Left forelimb (tissue), 1 donor: ENCODE measurements around the gene SFXN5.
"Not testable (repeated sequence)": the region's sequence is repeated elsewhere in the genome, so short reads cannot be mapped to it uniquely, and the experiment has no call there.

ENCODE experiments used
- DNase-seq: peaks from one replicate; pipeline ENCODE4 v3.0.0-alpha.2; 2018; ENCODE audit warnings: low spot score

Gene SFXN5

DNA sequence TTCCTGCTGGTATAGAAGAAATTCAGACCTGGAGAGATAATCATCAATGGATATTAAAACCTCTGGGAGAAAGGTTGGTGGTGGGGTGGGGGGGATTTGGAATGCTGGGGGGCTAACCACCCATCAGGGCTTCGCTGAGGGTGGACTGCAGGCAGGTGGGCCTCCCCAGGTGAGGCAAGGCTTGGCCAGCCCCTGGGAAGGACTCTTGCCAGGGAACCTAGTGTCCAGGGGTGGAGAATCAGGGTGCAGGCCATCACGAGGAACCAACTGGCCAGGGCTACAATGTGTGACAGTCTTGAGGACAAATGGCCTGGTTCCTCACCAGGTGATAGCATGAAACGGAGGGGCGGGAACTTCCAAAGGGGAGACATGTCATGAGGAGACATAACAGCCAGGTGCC is 29.4 kb upstream of the SFXN5 start:
- DNase-seq: no peak

GRCh38 chr2:73099486-73099885 is 28.0 kb upstream of the SFXN5 start:
- no peak for DNase-seq

- DNase-seq: no peak
Observed at GRCh38 chr2:73095910-73096309, 24.4 kb upstream of the SFXN5 start.

- not testable (repeated sequence) for DNase-seq
Observed at GRCh38 chr2:73093601-73094218, 22.2 kb upstream of the SFXN5 start.

- no peak for DNase-seq
Observed at GRCh38 chr2:73092146-73092783, 20.8 kb upstream of the SFXN5 start.

DNA sequence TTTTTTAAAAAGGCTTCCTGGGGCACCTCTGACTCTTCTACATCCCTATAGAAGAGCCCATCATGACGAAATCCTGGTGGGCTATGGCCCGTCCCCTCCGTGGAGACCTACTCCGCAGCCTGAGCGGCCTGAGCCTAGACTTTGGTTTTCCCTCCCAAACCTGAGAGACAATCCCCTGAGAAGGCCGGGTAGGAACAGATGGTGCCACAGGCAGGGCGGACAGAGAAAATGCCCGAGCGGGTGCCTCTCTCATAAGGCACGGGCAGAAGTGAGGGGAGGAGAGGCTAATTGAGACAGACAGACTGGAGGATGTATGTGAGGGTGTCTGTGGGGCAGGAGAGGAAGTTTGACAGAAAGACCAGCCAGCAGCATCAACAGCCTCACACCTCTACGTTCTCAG is 20.2 kb upstream of the SFXN5 start:
- no peak for DNase-seq

DNA sequence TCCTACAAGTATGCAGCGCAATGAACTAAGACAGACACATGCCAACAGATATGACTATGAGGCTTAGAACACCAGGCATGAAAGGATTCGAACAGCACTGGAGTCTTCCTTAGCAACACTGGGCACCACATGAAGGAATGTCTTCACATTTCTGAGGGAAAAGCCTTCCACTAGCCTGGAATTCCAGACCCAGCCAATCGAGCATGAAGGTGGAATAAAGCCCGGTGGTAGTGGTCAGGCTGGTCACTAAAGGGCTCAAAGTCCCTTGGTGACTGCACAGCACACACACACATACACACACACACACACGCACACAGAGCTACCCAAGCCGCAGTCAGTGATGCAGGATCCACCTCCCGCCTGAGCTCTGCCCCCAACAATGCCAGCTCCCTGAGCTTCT is 19.7 kb upstream of the SFXN5 start:
- DNase-seq: no peak

GRCh38 chr2:73089270-73090030 is 17.9 kb upstream of the SFXN5 start:
- no peak for DNase-seq

DNA sequence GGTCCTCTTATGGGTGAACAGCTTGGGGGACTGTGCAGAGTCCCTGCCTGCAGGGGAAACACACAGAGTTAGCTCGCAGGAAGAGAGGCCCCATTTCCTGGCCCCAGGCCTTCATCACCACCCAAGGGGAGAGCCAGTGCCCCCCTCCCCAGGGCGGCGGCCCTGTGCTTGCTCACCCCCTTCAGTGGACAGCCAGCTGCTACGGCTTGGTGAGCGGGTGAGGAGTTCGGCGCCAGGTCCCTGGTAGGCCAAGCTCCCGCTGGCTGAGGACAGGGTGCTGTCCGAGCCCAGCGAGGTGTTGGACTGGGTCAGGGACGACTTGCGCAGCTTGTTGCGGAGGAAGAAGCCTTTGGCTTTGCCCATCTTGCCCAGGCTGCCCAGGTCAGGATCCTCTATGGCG is 17.2 kb upstream of the SFXN5 start:
- DNase-seq: no peak

DNA sequence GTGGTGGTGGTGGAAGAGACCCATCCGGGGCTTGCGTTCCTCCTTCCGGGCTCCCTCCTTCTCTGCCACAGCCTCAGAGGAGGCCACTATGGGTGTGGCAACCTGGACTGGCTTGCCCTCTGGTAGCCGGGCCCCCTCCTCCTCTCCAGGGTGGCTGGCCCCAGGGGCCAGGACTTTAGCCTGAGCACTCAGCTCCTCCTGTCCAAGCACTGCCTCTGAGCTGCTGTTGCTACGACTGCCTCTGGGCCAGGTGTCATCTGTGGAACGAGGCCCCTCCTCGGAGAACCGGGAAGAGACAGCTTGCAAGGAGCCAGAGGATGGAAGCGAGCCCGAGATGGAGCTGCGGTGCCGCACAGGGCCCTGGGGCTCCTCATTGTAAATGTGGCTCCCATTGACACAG is 16.7 kb upstream of the SFXN5 start:
- no peak for DNase-seq

GRCh38 chr2:73087311-73087710 is 15.8 kb upstream of the SFXN5 start:
- no peak for DNase-seq

GRCh38 chr2:73085691-73086090 is 14.2 kb upstream of the SFXN5 start:
- peak; percentile 78 for DNase-seq

DNA sequence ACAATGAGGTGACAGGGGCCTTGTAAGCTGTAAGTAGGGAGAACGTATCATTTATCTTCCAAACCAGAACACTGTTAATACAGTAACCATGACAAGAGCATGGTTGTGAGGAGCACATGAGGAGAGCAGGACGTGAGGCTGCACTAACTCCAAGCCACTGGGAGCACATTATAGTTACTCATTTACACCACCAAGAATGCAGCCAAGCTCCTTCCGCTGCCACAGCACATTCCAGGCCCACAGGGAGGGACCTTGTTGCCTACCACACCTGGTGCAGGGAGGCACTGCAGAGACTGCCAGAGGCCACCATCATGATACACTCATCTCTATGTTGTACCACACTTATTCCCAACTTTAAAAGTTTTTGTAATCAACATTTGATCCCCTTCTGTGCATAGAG is 13.5 kb upstream of the SFXN5 start:
- DNase-seq: no peak

DNA sequence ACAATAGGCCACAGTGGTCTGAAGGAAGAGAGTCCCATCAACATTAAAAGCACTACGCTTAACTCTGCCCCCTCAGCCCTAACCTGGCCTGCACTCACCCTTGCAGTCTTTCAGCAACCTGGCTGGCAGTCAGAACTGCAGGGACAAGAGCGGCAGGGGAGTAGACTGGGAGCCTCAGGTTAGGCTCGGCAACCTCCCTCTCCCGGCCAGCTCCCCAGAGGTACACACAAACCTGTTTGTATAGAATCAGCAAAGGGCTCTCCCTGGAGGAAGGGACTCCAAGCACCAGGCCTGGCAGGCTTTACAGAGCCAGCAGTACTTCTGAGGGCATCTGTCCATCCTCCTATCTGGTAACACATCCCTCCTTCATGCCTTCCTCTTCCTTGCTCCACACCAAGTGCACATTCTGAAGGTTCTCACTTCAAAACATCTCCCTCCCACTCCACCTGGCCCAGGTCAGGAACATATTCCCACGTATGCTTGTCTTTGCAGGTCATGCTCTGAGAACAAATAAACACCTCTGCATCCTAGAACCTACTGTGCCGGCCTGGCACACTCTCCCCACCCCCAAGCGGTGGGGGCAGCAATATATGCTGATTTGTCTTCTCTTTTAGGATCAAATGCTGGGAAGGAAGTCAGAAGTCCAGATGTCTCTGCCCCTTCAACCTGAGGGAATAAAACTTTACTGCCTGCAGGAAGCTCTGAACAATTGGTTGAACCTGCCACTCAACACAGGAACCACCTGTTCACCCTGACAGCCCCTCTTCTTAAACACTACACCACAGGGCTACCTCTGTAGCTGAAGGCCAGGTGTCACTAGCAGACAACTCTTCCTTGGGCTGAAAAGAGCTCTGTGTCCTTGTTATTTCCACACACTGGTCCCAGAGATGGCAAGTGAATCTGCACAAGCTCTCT is 12.6 kb upstream of the SFXN5 start:
- DNase-seq: no peak

DNA sequence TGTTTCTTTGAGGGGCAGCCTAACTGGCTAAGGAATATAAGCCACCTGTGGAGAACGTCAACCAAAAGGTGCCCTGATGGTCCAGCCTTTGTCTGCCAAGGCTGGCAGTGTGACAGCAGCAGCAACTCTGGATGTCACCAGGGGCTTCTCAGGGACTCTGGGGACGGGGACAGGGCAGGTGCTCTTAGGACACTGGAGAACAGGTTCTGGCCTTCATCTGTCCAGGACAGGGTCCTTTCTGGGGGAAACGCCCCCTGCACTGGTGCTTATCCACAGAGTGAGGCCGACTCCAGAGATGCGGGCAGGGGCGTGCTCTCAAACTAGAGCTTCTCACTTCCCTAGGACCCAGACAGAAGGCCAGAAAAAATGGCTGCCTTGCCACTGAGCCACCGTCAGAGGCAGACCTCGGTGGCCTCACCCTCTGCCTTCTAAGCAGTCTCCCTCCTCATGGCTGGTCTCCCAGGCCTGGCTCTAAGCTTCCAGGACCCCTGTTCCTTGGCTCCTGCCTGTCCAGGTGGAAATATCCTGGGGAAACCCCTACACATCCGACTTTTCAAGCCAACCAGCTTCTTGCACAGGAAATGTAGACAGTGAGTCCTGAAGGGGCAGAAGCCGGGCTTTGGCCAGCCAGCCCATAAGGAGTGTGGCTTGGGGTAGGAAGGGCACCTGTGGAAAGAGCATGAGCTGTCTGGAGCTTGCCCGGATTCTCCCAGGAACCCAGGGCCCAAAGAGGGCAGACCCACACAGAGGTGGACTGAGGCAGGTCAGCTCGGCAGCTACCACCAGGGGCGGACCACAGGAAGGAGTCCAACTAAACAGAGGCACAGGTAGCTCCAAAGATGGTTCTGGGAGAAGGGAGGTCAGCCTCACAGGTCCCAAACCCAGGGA is 11.3 kb upstream of the SFXN5 start:
- no peak for DNase-seq

- DNase-seq: no peak
Observed at GRCh38 chr2:73081181-73081671, 9.7 kb upstream of the SFXN5 start.

- no peak for DNase-seq
Observed at GRCh38 chr2:73080321-73081131, 9.0 kb upstream of the SFXN5 start.

DNA sequence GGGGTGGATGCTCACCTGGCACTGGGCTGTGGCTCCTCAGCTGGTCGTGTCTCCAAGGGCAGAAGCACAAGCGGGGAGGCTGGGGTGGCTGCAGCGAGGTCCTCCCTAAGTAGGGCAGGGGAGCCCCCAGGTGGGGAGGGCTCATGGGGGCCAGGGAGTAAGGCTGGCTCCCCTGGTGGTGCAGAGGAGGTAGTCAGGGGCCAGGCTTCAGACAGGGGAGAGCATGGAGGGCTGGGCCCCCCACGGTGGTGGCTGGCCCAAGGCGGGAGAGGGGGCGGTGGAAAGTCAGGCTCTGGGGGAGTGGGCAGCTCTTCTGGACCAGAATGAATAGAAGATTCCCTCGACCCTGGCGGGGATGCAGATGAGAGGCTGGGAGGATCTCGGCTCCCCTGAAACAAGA is 8.1 kb upstream of the SFXN5 start:
- no peak for DNase-seq

DNA sequence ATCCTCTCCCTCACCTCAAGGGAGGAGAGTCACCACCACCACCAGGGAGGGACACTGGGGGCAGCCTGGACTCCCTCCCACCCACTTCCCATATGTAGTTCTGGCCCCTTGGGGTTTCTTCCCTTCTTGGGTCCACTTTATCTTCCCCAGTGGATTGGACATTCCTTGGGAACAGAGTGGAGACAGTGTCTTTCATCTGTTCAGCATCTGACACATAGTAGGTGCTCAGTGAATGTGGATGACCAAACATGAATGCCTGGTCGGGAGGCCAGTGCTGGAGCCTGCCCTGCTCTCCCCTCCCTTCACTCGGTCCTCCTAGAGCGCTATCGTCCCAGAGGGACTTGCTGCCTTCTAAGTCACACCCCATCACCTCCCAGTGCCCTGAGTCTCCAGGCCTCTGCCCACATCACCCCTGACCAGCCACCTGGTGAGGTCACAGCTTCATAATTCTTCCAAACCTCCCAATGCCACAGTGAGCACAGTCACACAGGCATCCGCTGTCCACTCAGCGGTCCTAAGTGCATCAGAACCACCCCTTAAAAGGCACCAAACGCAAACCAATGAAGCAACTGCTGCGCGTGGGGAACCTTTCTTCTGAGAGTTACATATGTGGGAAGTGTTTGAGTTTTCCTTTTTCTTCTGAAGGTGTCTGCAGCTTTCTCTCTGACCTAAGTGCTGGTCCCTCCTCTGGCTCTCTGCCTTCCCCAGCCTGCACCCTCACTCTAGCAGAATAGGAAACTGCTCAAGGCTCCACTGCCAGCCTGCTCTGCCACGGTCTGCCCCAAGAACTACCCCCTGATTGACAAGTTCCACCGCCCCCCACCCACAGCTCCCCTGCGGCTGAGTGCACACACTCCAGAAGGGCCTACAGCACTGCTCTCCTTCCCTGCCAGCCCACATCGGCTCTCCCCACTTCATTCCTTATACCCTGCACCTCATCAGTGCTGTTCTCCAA is 7.2 kb upstream of the SFXN5 start:
- no peak for DNase-seq
